Measurements from ENCODE around the gene CRELD1. TPM values are rescaled to one million over a fixed set of nuclear protein-coding genes. Genes with fewer than 3 reads are reported as not detected.
A peak's percentile ranks its signal among the peaks of the same experiment; 100 is the strongest.
"Not testable (repeated sequence)": the region's sequence is repeated elsewhere in the genome, so short reads cannot be mapped to it uniquely, and the experiment has no call there.

Gene CRELD1
- 10 to 100 TPM; 37.8 to 75.1 (median 58.3) TPM for polyA plus RNA-seq (ENCODE audit: insufficient read depth in 1 of 5, insufficient read length in 5 of 5, low replicate concordance in 1 of 5)
- long read RNA-seq, donor 1, transcript CRELD1-203 (11 exons, 1,728 nt): major isoform, 5 of 12 reads
- long read RNA-seq, donor 1, partial matches to known transcripts: 0 of 12 reads
- long read RNA-seq, donor 1, other reads (novel, unspliced or antisense): 0 of 12 reads
- long read RNA-seq, donor 2, partial matches to known transcripts: 0 of 6 reads
- long read RNA-seq, donor 2, other reads (novel, unspliced or antisense): 0 of 6 reads
- long read RNA-seq, donor 3, partial matches to known transcripts: 22 of 33 reads
- long read RNA-seq, donor 3, other reads (novel, unspliced or antisense): 0 of 33 reads
- long read RNA-seq, donor 4, partial matches to known transcripts: 0 of 3 reads
- long read RNA-seq, donor 4, other reads (novel, unspliced or antisense): 0 of 3 reads
- long read RNA-seq, donor 5, transcript CRELD1-203 (11 exons, 1,728 nt): major isoform, 6 of 8 reads
- long read RNA-seq, donor 5, partial matches to known transcripts: 0 of 8 reads
- long read RNA-seq, donor 5, other reads (novel, unspliced or antisense): 0 of 8 reads
- long read RNA-seq, donor 6, transcript CRELD1-206 (11 exons, 1,778 nt): major isoform, 5 of 23 reads
- long read RNA-seq, donor 6, transcript CRELD1-203 (11 exons, 1,728 nt): major isoform, 5 of 23 reads
- long read RNA-seq, donor 6, partial matches to known transcripts: 10 of 23 reads
- long read RNA-seq, donor 6, other reads (novel, unspliced or antisense): 0 of 23 reads
- long read RNA-seq, donor 7, transcript CRELD1-206 (11 exons, 1,778 nt): major isoform, 7 of 30 reads
- long read RNA-seq, donor 7, transcript CRELD1-202 (10 exons, 2,696 nt): minor isoform, 6 of 30 reads
- long read RNA-seq, donor 7, partial matches to known transcripts: 5 of 30 reads
- long read RNA-seq, donor 7, other reads (novel, unspliced or antisense): 0 of 30 reads
- long read RNA-seq, donor 8, partial matches to known transcripts: 0 of 4 reads
- long read RNA-seq, donor 8, other reads (novel, unspliced or antisense): 0 of 4 reads

GRCh38 chr3:9933561-9934234 is at the start of gene CRELD1:
TSS of gene CRELD1 (plus strand) at chr3:9933834. CDS start at chr3:9934439, 605 bp downstream.
- DNase-seq: peak; percentile 91 to 95

- DNase-seq: no peak
Measured at GRCh38 chr3:9884555-9885165, 49.0 kb upstream of the CRELD1 start.

- DNase-seq: no peak
Measured at GRCh38 chr3:9886328-9886727, 47.3 kb upstream of the CRELD1 start.

DNA sequence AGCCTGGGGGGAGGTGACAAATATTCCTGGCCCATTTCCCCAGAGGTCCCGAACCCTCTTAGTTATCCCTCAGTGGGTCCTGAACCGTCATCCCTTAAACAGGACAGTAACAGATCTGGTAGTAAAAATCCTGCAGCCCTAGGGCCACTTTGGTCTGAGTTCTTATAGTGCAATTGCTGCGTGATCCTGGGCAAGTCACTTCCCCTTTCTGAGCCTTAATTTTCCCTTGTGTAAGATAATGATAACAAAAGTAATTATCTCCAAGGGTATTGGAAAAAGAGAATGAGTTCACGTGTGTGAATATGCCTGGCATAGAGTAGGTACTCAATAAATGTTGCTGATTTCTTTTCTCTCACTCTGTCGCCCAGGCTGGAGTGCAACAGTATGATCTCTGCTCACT is 46.2 kb upstream of the CRELD1 start:
- DNase-seq: no peak

DNA sequence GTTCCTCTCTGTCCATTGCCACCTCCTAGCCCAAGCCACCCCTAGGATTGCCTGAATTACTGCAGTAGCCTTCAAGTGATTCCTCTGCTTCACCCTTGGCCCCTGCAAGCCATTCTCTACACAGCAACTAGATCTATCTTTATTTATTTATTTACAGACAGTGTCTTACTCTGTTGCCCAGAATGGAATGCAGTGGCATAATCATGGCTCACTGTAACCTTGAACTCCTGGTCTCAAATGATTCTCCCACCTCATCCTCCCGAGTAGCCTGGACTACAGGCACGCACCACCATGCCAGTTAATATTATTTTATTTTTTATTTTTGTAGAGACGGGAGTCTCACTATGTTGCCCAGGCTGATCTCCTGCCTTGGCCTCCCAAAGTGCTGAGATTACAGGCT is 45.1 kb upstream of the CRELD1 start:
- DNase-seq: no peak

- no peak for DNase-seq
Measured at GRCh38 chr3:9889405-9889804, 44.2 kb upstream of the CRELD1 start.

DNA sequence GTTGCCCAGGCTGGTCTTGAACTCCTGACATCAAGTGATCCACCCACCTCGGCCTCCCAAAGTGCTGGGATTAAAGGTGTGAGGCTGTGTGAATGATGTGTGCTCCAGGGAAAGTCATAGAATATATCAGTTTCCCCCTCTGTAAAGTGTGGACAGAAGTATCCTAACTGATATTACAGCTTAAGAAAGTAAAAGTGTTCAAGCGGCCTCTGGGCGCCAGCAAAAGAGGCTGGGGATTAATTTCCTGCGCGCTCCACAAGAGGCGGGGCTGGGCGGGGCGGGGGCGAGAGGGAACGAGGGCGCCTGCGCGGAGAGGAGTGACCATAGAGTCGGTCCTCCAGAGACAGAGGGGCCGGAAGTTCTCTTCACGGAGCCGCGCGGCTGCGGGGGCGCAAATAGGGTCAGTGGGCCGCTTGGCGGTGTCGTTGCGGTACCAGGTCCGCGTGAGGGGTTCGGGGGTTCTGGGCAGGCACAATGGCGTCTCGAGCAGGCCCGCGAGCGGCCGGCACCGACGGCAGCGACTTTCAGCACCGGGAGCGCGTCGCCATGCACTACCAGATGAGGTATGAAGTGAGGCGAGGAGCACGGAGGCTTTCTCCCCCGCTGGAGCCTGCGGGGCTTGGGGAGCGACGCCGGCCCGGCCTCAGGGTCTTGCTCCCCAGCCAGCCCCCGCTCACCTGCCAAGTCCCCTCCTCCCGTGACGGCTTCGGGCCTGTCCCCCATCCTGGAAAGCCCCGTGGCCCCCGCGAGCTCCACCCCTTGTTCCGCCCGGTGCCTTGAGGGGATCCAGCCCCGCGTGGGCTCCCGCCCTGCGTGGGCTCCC is 43.2 kb upstream of the CRELD1 start, which contains the start of gene JAGN1:
JAGN1 (plus strand) TSS at position 362 of the 823 bp plus-strand sequence; CDS start at position 475, 113 bp downstream.
- DNase-seq: peak; percentile 89 to 90

- no peak for DNase-seq
Measured at GRCh38 chr3:9891072-9891622, 42.5 kb upstream of the CRELD1 start.

- no peak for DNase-seq
Measured at GRCh38 chr3:9893739-9894138, 39.9 kb upstream of the CRELD1 start.

DNA sequence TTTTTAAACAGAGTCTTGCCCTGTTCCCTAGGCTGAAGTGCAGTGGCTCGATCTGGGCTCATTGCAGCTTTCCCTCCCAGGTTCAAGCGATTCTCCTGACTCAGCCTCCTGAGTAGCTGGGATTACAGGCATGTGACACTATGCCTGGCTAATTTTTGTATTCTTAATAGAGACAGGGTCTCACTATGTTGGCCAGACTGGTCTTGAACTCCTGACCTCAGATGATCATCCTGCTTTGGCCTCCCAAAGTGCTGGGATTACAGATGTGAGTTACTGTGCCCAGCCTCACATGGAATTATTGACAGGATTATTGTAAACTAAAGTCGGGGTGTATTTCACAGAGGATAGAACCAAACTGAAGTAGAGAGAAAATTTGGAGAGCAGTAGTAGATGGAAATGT is 37.9 kb upstream of the CRELD1 start:
- DNase-seq: not testable (repeated sequence)

GRCh38 chr3:9896755-9897407 is 36.8 kb upstream of the CRELD1 start:
- not testable (repeated sequence) for DNase-seq

GRCh38 chr3:9897408-9898372 is 35.9 kb upstream of the CRELD1 start:
- DNase-seq: peak in 1 of 2 donors; percentile 67

- DNase-seq: no peak
Measured at GRCh38 chr3:9898467-9899241, 35.0 kb upstream of the CRELD1 start.

DNA sequence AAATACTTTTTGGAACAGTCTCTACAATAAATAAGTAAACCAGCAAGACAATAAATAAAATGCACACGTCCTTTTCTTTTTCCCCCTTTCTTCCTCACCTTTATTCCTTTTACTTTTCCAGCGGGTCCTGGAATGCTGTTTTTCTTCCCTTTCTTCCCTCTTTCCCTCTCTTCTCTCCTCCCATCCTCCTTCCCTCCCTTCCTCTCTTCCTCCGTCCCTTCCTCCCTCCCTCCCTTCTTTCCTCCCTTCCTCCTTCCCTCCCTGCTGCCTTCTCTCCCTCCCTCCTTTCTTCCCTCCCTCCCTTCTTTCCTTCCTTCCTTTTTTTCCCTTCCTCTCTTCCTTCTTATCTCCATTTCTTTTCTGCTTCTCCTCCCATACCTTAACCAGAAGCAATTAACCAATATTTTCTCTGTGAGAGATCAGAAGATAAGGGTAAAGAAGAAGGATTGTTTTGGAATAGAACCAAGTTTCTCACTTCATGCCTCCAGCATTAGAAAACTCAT is 34.3 kb upstream of the CRELD1 start:
- DNase-seq: no peak

- DNase-seq: not testable (repeated sequence)
Measured at GRCh38 chr3:9900965-9901415, 32.6 kb upstream of the CRELD1 start.

- DNase-seq: no peak
Measured at GRCh38 chr3:9901967-9902366, 31.7 kb upstream of the CRELD1 start.

Data from right lung (tissue), 10 donors.